Epithelial cell of alveolus of lung (primary cell): Measurements from ENCODE around the gene ZFP57. TPM values are rescaled to one million over a fixed set of nuclear protein-coding genes. Genes with fewer than 3 reads are reported as not detected.

Experiments
- total RNA-seq: library from RNA; depleted of rRNA; stranded (reverse); fragments of >200 nt; gene quantifications from 2 replicates; pipeline ENCODE4 v1.2.1, GENCODE V29; 2015

Gene ZFP57
- total RNA-seq = 0.65 TPM in 1 of 2 replicates, not detected in the other

DNA sequence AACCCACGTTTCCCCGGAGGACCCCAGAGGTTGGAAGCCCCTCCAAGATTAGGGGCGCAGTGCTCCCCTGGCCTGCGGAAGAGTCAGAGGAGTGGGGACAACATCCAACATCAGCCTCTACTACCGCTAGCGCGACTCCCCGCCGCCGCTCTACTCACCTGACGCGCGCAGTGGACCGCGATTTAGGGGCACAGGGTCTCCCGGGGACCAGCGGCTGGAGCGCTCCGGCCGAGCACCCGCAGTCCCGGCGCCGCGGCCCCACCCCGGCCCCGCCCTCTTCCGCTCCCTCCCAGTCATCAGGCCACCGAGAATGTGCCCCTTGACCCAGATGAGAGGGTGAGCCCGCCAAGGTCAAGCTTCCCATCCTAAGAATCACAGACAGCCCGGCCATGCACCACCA, at the start of gene ZFP57:
Gene ZFP57 (minus strand): TSS at position 249 of the 400 bp plus-strand sequence. CDS start 4,149 bp downstream, outside the sequence.

DNA sequence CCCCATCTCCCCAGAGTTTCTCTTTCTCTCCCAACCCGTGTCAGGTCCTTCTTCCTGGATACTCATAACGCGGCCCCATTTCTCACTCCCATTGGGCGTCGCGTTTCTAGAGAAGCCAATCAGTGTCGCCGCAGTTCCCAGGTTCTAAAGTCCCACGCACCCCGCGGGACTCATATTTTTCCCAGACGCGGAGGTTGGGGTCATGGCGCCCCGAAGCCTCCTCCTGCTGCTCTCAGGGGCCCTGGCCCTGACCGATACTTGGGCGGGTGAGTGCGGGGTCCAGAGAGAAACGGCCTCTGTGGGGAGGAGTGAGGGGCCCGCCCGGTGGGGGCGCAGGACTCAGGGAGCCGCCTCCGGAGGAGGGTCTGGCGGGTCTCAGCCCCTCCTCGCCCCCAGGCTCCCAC, 42.3 kb upstream of the ZFP57 start, which contains the start of gene HLA-F:
Gene HLA-F (plus strand): TSS at position 173 of the 404 bp plus-strand sequence. CDS start 30 bp downstream, at position 203.

GRCh38 chr6:29656798-29657197, 24.2 kb downstream of the ZFP57 start, which contains the start of gene MOG:
Gene MOG (plus strand): TSS chr6:29657092. CDS start chr6:29657210, 118 bp downstream.

GRCh38 chr6:29632789-29633533, 48.0 kb downstream of the ZFP57 start, which contains the start of gene GABBR1:
Gene GABBR1 (minus strand): TSS chr6:29633183. CDS start chr6:29632385, 798 bp downstream.

Other genes starting within 250 kb of the ZFP57 start
- gene OR10C1, start 241.8 kb downstream of the ZFP57 start, total RNA-seq = not detected in 2 replicates
- not detected in 2 replicates for gene OR11A1, start 224.1 kb downstream of the ZFP57 start, total RNA-seq
- gene OR2H1, start 224.0 kb downstream of the ZFP57 start, total RNA-seq = not detected in 2 replicates
- not detected in 2 replicates for gene MAS1L, start 193.2 kb downstream of the ZFP57 start, total RNA-seq
- 0.13 TPM in 1 of 2 replicates, not detected in the other for gene UBD, start 121.4 kb downstream of the ZFP57 start, total RNA-seq
- not detected in 2 replicates for gene OR2H2, start 96.0 kb downstream of the ZFP57 start, total RNA-seq
- gene GABBR1, start 48.0 kb downstream of the ZFP57 start, total RNA-seq = 4.0 and 12.3 TPM in 2 replicates
- gene MOG, start 24.1 kb downstream of the ZFP57 start, total RNA-seq = not detected in 2 replicates
- gene HLA-F, start 42.3 kb upstream of the ZFP57 start, total RNA-seq = 0.16 and 3.4 TPM in 2 replicates
- gene HLA-G, start 146.7 kb upstream of the ZFP57 start, total RNA-seq = 0.91 TPM in 1 of 2 replicates, not detected in the other